OCI-LY1 (cell line): ENCODE measurements around the gene SIRPG.

Experiments
- CTCF ChIP-seq: fragments of 200-600 bp; sonication (generic), shearing (Covaris generic); IDR thresholded peaks from 2 replicates; pipeline ENCODE4 v1.5.1; 2017; ENCODE audit warnings: mild to moderate bottlenecking, antibody characterized with exemption, low read length, moderate library complexity, mixed read lengths
- EZH2 ChIP-seq: fragments of 200-600 bp; sonication (generic), shearing (Covaris generic); IDR thresholded peaks from 2 replicates; pipeline ENCODE4 v1.8.0; 2017; ENCODE audit warnings: borderline replicate concordance, mixed run types, mild to moderate bottlenecking, antibody characterized with exemption, low read length, moderate library complexity, mixed read lengths

GRCh38 chr20:1702328-1702727 lies 44.7 kb upstream of the SIRPG start:
- no peak for TF ChIP-seq CTCF
- TF ChIP-seq EZH2: no peak
